HG02840 (cell line): Measurements from ENCODE around the gene FOXE1.

Source experiments
- ATAC-seq: cut with Tn5 transposase; IDR thresholded peaks from one replicate; pipeline ENCODE4 v1.9.1; 2021; ENCODE audit warnings: mild to moderate bottlenecking, moderate library complexity, moderate number of reproducible peaks; ENCODE audit not compliant: unreplicated experiment, low FRiP score

FOXE1 gene

DNA sequence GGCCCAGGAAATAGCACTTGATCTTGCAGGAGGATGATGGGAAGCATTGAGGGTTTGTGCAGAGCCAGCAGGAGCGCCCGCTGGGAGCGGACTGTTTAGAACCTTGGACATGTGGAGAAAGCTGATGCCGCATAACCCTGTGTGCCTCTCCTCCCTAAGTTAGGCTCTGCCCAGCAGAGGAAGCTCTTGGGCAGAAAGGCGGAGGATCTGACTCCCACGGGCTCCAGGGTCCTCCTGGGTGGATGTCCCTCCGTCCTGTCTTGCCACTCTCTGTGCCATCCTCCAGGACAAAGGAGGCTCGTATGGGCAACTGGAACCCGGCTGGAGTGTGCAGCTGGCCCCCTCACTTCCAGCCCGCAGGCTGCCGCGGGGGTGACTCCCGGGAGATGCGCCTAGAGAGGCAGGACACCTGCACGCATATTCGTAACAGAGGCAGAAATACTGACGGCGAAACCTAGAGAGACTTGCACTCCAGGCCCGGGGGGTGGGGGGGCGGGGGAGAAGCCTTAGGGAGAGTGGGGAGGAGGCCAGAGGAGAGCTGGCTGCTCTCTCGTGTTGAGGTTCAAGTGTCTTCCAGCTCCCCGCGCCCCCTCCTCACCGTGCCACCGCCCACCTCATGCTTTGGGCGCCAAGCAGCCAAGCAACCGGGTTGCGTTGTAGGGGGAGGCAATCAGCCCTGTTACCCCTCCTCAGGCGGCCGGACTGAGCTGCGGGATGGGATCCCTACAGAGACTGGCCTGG, 5.4 kb upstream of the FOXE1 start:
- ATAC-seq: no peak

DNA sequence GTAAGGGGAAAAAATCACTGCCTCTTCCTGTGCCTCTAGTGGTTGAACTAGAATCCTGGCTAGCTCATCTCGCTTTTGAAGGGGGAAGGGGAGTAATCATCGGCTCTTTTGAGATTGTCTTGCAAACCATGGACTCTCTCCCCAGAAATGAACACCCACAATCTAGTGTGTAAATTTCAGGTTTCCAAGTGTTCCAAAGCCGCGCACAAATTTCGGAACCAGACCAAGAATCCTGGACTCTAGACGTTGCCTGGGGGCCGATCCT, 4.9 kb upstream of the FOXE1 start:
- ATAC-seq: no peak

- no peak for ATAC-seq
Measured at GRCh38 chr9:97848480-97849237, 4.4 kb upstream of the FOXE1 start.

GRCh38 chr9:97849980-97850379, 3.0 kb upstream of the FOXE1 start:
- no peak for ATAC-seq

DNA sequence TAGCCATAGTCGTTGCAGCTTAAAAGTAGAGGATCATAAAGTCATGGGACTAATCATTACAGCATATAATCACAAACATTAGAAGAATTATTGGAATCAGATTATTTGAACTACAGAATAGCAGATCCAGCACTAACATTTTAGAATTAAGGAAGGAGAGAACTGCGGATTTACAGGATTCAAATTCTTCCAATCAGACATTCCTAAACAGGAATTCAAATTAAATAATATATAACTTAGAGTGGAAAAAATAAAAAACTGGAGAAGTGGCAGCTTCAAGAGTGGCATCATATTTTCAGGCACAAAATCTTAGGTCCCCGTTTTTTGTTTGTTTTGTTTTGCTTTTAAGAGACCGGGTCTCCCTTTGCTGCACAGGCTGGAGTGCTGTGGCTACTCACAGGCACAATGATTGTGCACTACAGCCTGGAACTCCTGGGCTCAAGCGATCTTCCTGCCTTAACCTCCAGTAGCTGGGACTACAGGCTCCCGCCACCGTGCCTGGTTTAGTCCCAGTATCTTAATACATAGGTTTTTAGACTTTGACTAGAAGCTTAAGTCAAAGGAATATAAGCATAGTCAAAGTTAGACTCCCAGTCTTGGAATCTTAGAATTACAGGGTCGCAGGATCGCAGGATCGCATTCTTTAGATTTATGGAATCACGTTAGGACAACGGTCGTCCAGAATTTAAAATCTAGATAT, 2.1 kb upstream of the FOXE1 start:
- no peak for ATAC-seq

GRCh38 chr9:97851446-97851883, 1.6 kb upstream of the FOXE1 start:
- no peak for ATAC-seq

GRCh38 chr9:97852001-97852398, 1.0 kb upstream of the FOXE1 start:
- ATAC-seq: no peak

DNA sequence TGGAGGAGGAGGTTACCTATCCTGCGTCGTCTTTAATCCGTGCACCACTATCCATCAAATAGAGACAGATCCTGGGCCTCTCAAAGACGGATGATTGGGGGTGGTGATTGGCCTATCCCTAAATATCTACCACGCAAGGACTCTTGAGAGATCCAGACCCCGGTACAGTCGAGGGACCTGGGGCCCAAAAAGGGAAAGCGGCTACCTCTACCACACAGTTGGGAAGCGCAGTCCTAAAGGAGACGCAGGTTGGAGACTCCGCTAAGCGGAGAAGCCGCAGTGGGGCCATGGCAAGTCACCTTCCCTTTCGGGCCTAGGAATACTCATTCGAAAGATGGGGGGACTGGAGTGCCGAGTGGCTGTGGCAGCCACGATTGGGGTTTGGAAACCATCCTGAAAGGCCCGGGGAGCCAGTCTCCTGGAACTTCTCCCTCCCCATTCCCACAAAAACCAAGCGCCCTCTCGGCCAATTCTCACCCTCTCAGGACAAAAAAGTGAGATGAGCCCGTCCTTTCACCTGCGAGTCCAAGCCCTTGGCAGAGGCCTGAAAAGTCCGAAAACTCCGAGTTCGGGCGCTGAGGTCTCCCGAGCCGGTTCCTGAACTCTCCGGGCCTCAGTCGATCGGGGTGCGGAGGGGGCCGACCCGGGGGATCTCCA, 499 bp upstream of the FOXE1 start:
- ATAC-seq: no peak

DNA sequence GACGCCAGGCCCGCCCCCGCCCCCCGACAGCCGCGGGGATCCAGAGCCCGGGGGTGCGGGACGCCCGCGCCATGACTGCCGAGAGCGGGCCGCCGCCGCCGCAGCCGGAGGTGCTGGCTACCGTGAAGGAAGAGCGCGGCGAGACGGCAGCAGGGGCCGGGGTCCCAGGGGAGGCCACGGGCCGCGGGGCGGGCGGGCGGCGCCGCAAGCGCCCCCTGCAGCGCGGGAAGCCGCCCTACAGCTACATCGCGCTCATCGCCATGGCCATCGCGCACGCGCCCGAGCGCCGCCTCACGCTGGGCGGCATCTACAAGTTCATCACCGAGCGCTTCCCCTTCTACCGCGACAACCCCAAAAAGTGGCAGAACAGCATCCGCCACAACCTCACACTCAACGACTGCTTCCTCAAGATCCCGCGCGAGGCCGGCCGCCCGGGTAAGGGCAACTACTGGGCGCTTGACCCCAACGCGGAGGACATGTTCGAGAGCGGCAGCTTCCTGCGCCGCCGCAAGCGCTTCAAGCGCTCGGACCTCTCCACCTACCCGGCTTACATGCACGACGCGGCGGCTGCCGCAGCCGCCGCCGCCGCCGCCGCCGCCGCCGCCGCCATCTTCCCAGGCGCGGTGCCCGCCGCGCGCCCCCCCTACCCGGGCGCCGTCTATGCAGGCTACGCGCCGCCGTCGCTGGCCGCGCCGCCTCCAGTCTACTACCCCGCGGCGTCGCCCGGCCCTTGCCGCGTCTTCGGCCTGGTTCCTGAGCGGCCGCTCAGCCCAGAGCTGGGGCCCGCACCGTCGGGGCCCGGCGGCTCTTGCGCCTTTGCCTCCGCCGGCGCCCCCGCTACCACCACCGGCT, 1.0 kb downstream of the FOXE1 start:
- ATAC-seq: no peak

GRCh38 chr9:97854696-97855485, 1.9 kb downstream of the FOXE1 start:
- ATAC-seq: no peak

GRCh38 chr9:97855486-97855875, 2.5 kb downstream of the FOXE1 start:
- no peak for ATAC-seq

DNA sequence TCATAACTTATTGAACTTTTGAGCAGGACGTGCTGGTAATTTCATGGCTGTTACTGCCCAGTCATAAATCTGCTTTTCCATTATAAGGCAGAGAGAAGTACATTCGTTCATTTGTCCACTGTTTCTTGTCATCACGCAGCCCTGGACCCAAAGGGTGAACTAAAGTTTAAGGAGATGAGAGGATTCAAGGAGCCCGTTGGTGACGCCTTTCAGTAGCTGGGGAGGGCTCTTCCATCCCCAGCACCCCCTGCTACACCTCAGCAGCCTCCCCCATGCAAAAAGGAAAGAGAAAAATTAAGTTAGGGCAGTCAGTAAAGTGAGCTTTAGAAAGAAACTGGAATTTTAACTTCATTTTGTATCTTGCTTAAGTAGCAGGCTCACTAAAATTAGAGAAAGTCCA, 2.9 kb downstream of the FOXE1 start:
- ATAC-seq: no peak

DNA sequence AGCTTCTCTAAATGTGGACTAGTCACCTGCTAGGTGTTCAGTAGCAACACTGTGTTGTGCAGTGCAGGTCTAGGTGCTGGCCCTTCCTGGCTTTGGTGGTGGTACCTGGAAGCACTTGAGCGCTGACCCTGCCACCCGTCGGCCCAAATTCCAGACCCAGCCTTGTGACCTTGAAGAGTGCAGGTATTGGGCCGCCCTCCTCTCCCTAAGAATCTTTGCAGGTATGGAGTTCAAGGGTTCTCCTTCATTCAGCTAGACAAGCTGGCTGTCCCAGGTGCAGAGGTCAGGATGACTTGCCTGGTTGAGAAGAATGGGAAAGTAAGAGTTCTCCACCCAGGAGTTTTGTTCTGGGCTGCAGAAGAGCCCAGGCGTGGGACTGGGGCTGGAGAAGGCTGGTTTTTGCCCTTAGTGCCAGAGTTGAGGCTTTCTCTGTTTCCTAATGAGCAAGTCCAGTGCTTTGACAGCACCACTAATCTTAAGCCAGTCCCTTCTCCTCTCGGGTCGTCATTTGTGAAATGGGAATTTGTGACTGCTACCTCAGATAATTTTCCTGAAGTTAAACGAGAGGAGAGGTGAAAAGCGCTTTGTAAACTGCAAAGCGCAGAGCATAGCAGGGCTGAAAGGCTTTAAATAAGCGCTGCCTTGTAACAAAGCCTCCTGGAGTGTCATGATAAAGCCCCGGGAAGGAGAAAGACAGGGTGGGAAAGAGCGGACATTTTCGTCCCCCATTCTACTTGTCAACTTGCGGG, 4.0 kb downstream of the FOXE1 start:
- ATAC-seq: no peak

GRCh38 chr9:97857606-97858392, 4.8 kb downstream of the FOXE1 start:
- no peak for ATAC-seq

- ATAC-seq: no peak
Measured at GRCh38 chr9:97858393-97858713, 5.3 kb downstream of the FOXE1 start.

DNA sequence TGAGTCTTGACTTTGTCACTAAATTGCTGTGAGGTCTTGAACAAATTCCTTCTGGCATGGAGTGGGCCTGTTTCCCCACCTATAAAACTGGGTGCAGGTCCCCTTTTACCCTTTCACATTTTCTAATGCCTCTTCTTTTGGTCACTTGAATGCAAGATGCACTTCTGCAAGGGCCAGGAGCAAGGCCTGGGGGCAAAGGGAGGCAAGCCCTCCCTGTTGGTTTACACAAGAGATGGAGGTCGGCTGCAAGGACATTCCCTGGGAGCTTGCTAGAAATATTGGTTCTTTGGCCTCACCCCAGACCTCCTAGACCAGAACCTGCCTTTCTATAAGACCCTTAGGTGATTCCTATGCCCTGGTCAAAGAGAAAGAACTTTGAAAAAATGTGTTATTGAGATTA, 5.8 kb downstream of the FOXE1 start:
- no peak for ATAC-seq

DNA sequence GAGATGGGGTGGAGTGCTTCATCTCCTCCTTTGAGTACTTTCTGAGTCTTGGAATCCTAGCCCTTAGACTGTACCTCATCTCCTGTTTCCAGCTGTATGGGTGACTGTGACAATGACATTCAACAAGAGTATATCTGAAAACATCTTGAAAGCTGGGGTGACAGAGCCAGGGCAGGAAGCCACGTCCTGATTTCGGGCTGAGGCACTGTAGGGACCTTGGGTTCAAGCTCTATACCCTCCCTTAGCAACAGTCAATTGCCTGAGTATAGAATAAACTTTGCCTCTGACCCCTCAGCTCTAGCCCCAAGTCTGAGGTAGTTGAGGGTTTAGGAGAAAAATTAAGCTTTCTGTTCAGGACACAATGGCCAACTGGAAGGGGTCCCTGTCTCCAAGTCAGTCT, 6.3 kb downstream of the FOXE1 start:
- ATAC-seq: no peak

DNA sequence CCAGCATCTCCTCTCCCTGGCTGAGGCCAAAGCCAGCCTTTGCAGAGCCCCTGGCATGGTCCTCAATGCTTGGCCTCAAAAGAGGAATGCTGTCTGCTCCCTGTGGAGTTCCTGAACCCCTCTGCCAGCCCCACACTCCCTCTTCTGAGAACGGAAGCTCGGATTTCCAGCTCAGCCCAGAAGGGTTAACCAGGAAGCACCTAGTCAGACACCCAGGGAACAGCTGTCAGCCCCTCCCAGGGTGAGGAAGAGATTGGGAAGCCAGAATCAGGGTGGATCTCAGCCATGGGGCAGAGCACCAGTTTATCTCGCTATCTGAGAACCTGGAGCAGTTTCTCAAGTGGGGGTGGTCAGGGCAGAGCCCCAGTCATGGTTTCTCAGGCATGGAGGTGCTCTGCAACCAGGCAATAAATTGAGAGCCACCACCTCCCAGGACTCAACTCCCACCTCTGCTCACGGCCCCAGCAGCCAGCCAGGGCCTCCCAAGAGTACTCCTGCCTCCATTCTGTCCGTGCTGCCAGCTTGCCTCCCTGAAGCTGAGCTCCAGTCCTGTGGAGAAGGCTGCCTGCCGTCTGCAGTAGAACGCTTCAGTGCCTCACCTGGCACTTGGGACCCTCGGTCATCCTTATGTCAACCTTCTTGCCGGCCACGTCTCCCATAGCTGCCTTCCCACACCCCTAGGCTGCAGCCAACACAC, 7.6 kb downstream of the FOXE1 start:
- no peak for ATAC-seq
